ENCODE data around the gene LCN6.
"Not testable (repeated sequence)": the region's sequence is repeated elsewhere in the genome, so short reads cannot be mapped to it uniquely, and the experiment has no call there.

LCN6 gene

GRCh38 chr9:136759001-136759400, 10.7 kb upstream of the LCN6 start:
- no peak for DNase-seq

GRCh38 chr9:136757751-136758140, 9.4 kb upstream of the LCN6 start:
- no peak for DNase-seq

DNA sequence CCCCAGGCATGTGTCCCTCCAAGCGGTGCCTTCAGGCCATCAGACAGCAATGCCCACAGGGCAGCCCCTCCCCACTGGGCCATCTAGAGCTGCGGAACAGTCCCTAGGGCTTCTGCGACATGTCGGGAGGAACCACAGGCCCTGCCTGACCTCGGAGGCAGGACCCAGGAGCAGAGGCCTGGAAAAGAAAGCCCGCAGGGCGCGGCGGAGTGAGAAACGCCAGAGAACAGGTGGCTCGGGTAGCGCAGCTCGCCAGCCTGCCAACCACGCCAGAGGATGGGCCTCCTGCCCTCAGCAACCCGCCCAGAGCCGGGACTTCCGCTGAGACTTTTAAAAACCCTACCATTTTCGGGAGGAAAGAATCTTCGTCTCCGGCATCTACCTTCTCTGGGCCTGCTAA, 9.0 kb upstream of the LCN6 start:
- no peak for DNase-seq

GRCh38 chr9:136756836-136757235, 8.5 kb upstream of the LCN6 start:
- DNase-seq: no peak

DNA sequence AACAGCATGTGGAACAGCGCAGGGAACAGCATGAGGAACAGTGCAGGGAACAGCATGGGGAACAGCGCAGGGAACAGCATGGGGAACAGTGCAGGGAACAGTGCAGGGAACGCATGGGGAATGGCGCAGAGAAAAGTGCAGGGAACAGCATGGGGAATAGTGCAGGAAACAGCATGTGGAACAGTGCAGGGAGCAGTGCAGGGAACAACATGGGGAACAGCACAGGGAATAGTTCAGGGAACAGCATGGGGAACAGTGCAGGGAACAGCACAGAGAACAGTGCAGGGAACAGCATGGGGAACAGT, 7.8 kb upstream of the LCN6 start:
- DNase-seq: no peak

GRCh38 chr9:136755302-136756133, 7.2 kb upstream of the LCN6 start:
- DNase-seq: not testable (repeated sequence)

DNA sequence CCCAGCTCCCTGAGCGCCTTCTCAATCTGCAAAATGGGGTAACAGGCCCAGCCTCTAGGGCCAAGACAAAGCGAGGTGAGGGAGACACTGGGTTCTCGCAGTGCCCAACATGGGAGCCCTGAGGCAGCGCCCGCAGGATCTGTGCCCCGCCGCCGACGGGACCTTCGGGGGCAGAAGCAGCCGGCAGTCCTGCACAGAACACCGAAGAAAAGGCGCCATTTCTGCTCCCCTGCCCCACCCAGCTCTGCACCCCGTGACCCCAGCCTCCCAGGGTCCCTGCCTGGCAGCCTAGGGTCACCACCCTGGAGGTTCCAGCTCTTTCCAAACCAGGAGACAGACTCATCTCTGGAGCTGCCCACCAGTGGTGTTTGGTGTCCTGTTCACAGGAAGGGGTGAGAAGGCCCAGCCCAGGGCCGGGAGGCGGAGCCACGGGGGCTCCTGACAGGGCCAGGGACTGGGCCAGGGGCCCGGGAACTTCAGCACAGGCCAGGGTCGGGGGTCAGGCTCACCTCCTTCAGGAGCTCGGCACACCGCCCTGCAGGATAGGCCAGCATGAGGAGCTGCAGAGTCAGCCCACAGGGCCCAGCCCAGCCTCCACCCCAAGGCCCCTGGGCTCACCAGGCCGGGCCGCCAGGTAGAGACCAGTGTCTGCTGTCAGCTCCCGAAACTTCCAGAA, 6.4 kb upstream of the LCN6 start:
- no peak for DNase-seq

DNA sequence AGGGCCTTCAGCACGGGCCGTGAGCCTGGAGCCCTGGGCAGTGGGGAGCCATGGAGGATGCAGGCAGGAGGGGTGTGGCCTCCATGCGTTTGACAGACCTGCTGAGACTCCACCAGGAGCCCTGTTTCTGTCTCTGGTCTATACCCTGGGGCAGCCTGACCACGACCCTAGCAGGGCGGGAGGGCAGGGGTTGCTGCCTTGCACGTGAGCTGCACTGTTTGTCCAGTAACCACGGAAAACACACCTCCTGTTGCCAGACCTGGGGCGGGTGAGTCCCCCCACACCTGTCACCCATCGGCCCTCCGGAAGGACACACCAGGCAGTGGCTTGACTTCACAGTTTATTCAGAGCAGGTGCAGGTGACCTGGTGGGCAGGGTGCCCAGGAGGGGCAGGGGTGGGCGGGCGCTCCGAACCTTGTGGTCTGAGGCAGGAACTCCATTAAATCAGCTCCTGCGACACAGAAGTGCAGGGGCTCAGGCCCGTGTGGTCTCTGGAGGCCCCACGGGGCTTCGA, 5.8 kb upstream of the LCN6 start:
- DNase-seq: no peak

DNA sequence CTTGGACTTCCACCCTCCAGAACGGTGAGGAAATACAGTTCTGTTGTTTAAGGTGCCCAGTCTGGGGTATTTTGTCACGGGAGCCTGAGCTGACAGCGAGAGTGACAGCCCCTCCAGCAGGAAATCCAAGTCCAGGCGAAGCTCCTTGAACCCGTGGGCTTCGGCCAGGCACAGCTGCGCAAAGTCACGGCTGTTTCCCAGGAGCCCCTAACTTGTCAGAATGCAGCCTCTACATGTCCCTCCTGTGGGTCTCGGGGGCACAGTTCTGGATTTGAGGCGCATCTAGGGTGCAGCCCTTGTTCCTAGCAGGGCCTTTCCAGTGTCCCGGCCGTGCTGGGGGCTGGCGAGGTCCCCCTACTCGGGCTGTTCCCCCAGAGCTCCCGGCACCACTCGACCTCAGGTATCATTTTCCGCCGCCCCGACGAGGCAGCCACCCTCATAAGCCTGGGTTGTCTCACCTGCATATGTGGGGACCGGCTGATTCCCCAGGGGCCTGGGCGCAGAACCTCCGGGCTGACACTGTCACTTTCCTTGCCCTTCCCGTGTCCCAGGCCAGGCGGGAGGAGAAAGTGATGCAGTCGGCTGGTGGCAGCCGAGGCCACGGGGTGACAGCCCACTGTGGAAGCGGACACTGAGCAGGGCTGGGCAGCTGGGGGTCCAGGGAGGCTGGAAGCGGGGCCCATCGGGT, 5.2 kb upstream of the LCN6 start:
- no peak for DNase-seq

- no peak for DNase-seq
These were observed 3.5 kb upstream of the LCN6 start for GRCh38 chr9:136751814-136752213.

DNA sequence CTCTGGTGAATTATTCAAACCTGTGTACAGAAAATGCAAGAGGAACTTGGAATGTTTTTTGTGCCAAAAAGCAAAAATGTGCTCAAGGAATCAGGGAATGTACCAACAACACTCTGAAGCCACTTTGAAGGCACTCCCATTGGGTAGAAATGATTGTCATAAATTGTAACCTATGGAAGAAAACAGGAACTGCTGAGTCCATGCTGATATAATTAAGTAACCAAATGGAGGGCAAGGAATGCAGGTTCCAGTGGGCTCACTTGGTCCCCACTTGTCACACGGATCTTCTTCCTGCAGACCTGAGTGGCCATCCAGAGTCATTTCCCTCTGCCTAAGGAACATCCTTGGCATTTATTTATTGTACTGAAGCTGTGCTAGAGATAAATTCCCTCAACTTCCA, 2.9 kb upstream of the LCN6 start:
- DNase-seq: no peak

DNA sequence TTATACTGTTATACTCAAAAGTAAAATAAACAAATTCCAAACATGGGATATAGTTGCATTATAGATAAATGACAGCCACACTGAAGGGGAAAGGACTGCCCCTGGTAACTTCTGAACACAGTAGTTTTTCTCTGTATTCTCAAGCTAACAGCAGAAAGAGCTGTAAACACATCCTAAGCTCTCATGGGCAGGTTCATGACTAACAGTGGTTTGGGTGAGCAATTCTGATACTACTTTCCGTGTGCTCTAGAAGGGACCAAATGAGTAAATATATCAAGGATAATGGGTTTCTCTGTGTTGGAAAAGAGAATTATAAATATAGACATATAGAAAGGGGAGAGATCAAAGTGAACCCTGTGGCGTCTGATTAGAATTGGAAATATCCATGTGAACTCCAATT, 2.2 kb upstream of the LCN6 start:
- DNase-seq: no peak

GRCh38 chr9:136748666-136749611, 614 bp upstream of the LCN6 start:
- DNase-seq: no peak

DNA sequence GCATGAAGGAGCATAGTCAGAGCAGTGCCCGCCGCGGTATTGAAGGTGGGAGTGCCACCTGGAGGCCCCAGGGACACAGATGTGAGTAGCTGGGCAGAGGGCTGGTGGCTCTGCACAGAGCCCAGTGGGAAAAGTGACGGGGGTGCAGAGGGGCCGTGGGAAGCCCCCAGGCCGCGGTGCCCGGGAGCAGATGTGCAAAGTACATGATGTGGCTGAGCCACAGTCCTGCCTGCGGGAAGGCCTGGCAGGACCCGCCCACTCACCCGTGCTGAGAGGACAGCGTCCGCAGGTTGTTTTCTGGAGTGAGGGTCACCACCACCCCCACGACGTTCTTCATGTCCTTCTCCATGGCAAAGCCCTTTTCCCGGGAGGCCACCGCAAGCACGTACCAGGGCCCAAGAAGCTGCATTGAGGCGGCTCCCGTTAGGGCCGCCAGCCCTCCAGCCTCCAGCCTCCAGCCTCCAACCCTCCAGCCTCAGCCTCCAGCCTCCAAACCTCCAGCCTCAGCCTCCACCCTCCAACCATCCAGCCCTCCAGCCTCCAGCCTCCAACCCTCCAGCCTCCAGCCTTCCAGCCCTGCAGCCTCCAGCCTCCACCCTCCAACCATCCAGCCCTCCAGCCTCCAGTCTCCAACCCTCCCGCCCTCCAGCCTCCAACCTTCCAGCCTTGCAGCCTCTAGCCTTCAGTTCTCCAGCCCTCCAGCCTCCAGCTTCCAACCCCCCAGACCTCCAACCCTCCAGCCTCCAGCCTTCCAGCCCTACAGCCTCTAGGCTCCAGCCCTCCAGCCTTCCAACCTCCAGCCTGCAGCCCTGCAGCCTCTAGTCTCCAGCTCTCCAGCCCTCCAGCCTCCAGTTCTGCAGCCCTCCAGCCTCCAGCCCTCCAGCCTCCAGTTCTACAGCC, 914 bp downstream of the LCN6 start:
- DNase-seq: no peak

- DNase-seq: no peak
These were observed 1.7 kb downstream of the LCN6 start for GRCh38 chr9:136746621-136747020.

DNA sequence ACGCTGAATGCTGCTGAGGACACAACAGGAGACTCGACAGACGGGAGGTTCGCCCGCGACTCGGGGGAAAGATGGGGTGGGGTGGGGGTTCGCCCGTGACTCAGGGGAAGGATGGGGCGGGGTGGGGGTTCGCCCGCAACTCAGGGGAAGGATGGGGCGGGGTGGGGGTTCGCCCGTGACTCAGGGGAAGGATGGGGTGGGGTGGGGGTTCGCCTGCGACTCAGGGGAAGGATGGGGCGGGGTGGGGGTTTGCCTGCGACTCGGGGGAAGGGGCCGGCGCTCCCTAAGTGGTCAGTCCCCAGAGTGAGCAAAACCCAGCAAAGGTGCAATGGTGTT, 2.2 kb downstream of the LCN6 start:
- no peak for DNase-seq

- DNase-seq: no peak
These were observed 2.8 kb downstream of the LCN6 start for GRCh38 chr9:136745389-136746154.

DNA sequence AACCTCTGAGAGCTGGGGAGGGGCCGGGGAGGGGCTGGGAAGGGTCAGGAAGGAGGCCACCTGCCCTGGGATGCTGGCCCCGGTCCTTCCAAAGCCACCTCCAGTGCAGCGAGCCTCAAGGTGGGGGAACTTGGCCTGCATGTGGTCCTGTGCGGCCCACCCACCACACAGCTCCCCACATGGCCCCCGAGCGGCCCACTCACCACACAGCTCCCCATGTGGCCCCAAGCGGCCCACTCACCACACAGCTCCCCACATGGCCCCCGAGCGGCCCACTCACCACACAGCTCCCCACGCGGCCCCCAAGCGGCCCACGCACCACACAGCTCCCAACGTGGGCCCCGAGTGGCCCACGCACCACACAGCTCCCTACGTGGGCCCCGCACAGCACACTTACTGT, 3.6 kb downstream of the LCN6 start:
- DNase-seq: no peak

DNA sequence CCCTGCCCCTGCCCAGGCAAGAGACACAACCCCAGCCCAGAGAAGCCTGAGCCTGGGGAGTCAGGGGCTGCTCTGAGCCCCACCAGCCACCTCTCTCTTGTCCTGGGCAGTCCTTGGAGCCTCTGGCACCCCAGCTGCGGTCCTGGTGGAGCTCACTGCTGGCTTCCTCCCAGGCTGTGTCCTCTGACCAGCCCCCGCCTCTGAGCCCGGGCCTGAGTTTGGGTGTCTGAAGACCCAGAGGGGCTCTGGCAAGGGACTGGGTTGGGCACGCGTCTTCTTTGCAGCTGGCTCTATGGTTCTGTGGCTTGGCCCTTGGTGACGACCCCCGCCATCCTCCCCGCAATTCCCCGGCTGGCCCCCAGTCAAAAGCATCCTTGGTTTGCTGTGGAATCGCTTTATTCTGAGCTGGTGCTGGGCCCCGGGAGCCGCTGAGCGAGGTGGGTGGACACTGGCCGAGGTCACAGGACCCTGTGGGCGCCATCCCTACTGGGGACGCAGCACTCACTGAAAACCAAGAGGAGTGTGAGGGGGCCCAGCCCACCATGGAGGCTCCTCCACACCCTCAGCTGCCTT, 4.6 kb downstream of the LCN6 start:
- DNase-seq: no peak

- no peak for DNase-seq
These were observed 5.5 kb downstream of the LCN6 start, which contains the start of gene LCN10 for GRCh38 chr9:136742591-136743391. LCN10 (minus strand) TSS chr9:136742940; CDS start chr9:136742903, 37 bp downstream.
